NCI-H2081 treated with DMSO at 0.1 percent for 48 hours (cell line): ENCODE measurements around the gene FNDC1.

Experiments used
- DNase-seq: peaks from one replicate; lab custom pipeline; 2025; lab: John Stamatoyannopoulos, UW

Gene FNDC1

GRCh38 chr6:159308198-159308597 lies 139.0 kb downstream of the FNDC1 start:
- DNase-seq = no peak

- DNase-seq = no peak
Observed at GRCh38 chr6:159309723-159310122, 140.5 kb downstream of the FNDC1 start.

- no peak for DNase-seq
Observed at GRCh38 chr6:159311618-159312017, 142.4 kb downstream of the FNDC1 start.

- DNase-seq = no peak
Observed at GRCh38 chr6:159312206-159312605, 143.0 kb downstream of the FNDC1 start.

- no peak for DNase-seq
Observed at GRCh38 chr6:159313018-159313417, 143.8 kb downstream of the FNDC1 start.

- DNase-seq = no peak
Observed at GRCh38 chr6:159315562-159315961, 146.4 kb downstream of the FNDC1 start.

GRCh38 chr6:159317430-159317829 lies 148.2 kb downstream of the FNDC1 start:
- no peak for DNase-seq

- no peak for DNase-seq
Observed at GRCh38 chr6:159321267-159321666, 152.1 kb downstream of the FNDC1 start.
